IMR-90 (cell line): ENCODE data around the gene SLC66A3.

Source experiments
- BHLHE40 ChIP-seq: fragments of 150-350 bp; IDR thresholded peaks from 2 replicates; pipeline ENCODE4 v1.6.1; 2016; ENCODE audit warnings: mild to moderate bottlenecking, low read depth, low read length
- CEBPB ChIP-seq: IDR thresholded peaks from 2 replicates; pipeline ENCODE4 v1.6.1; 2012; ENCODE audit warnings: low read depth, low read length, improper control_type of control experiment
- MAZ ChIP-seq: IDR thresholded peaks from 2 replicates; pipeline ENCODE4 v1.6.1; 2012; ENCODE audit warnings: low read depth, mild to moderate bottlenecking, low read length, improper control_type of control experiment, moderate library complexity, borderline replicate concordance
- POLR2A ChIP-seq: IDR thresholded peaks from 2 replicates; pipeline ENCODE4 v1.6.1; 2012; ENCODE audit warnings: mild to moderate bottlenecking, low read depth, low read length
- TF ChIP-seq, protein P1 (sequence below): conservative IDR thresholded peaks from 2 replicates; pipeline ENCODE4 v1.5.1; 2012; ENCODE audit warnings: mild to moderate bottlenecking, low read depth, low read length, improper control_type of control experiment

GRCh38 chr2:11182951-11183350 is 27.7 kb downstream of the SLC66A3 start:
- TF ChIP-seq POLR2A (no peak), MAZ (no peak), BHLHE40 (no peak), CEBPB (no peak)
- TF ChIP-seq, protein P1, sequence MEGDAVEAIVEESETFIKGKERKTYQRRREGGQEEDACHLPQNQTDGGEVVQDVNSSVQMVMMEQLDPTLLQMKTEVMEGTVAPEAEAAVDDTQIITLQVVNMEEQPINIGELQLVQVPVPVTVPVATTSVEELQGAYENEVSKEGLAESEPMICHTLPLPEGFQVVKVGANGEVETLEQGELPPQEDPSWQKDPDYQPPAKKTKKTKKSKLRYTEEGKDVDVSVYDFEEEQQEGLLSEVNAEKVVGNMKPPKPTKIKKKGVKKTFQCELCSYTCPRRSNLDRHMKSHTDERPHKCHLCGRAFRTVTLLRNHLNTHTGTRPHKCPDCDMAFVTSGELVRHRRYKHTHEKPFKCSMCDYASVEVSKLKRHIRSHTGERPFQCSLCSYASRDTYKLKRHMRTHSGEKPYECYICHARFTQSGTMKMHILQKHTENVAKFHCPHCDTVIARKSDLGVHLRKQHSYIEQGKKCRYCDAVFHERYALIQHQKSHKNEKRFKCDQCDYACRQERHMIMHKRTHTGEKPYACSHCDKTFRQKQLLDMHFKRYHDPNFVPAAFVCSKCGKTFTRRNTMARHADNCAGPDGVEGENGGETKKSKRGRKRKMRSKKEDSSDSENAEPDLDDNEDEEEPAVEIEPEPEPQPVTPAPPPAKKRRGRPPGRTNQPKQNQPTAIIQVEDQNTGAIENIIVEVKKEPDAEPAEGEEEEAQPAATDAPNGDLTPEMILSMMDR = no peak
